Measurements from ENCODE around the gene CCNT1. TPM values are rescaled to one million over a fixed set of nuclear protein-coding genes. Genes with fewer than 3 reads are reported as not detected.

CCNT1 gene
- 16.1 and 17.4 TPM in 2 replicates for total RNA-seq

GRCh38 chr12:48716493-48717251, at the start of gene CCNT1:
Gene CCNT1 (minus strand): TSS chr12:48716707. CDS start chr12:48716675, 32 bp downstream.

GRCh38 chr12:48681710-48682532, 34.6 kb downstream of the CCNT1 start, which contains the start of gene KANSL2:
Gene KANSL2 (minus strand): TSS chr12:48682238. CDS start chr12:48681632, 606 bp downstream.

Other genes with a start within 250 kb of the CCNT1 start
- gene ANP32D, start 244.1 kb downstream of the CCNT1 start, total RNA-seq = not detected in 2 replicates
- not detected in 2 replicates for gene C12orf54, start 234.2 kb downstream of the CCNT1 start, total RNA-seq
- gene OR8S1, start 191.1 kb downstream of the CCNT1 start, total RNA-seq = not detected in 2 replicates
- gene LALBA, start 146.7 kb downstream of the CCNT1 start, total RNA-seq = not detected in 2 replicates
- gene KANSL2, start 34.5 kb downstream of the CCNT1 start, total RNA-seq = 40.1 and 57.9 TPM in 2 replicates
- 11.8 and 14.7 TPM in 2 replicates for gene ADCY6, start 72.4 kb upstream of the CCNT1 start, total RNA-seq
- gene CACNB3, start 101.8 kb upstream of the CCNT1 start, total RNA-seq = 28.4 and 31.1 TPM in 2 replicates
- gene DDX23, start 135.5 kb upstream of the CCNT1 start, total RNA-seq = 56.5 and 56.8 TPM in 2 replicates
- 0.29 TPM in 1 of 2 replicates, not detected in the other for gene RND1, start 149.2 kb upstream of the CCNT1 start, total RNA-seq
- 70.1 and 72.3 TPM in 2 replicates for gene FKBP11, start 208.8 kb upstream of the CCNT1 start, total RNA-seq
- gene ARF3, start 240.8 kb upstream of the CCNT1 start, total RNA-seq = 88.1 and 98.3 TPM in 2 replicates